Pancreas (tissue), 10 donors: ENCODE data around the gene NRBP1. TPM values are rescaled to one million over a fixed set of nuclear protein-coding genes. Genes with fewer than 3 reads are reported as not detected.

ENCODE experiments used
- ATAC-seq, 4 donors: fragments of 200-7000 bp; cut with Tn5 transposase; one replicate each; pipeline versions ENCODE4 v1.8.0 to v1.9.1; 2020; ENCODE audit warnings: mild to moderate bottlenecking in 4 of 4, moderate library complexity in 4 of 4
- DNase-seq, 6 donors: peaks; one replicate each; pipeline ENCODE4 v3.0.0-alpha.2; 2020
- FAIRE-seq: peaks from 2 replicates; lab custom pipeline; 2012; peaks lifted over from hg19 to GRCh38; lab: Jason Lieb, UNC
- H3K27ac ChIP-seq, 4 donors: fragments of 200-600 bp; sonication (generic); 1 replicate in 3 of 4; 2 replicates in 1 of 4; pipeline versions ENCODE4 v1.5.0 to v1.8.0; 2020
- H3K27me3 ChIP-seq, 4 donors: fragments of 200-600 bp; one replicate each; pipeline ENCODE4 v1.8.0; 2021
- H3K36me3 ChIP-seq, 3 donors: fragments of 200-600 bp; sonication (generic) in 1 of 3; one replicate each; pipeline versions ENCODE4 v1.5.0 to v1.8.0; 2020 to 2021
- H3K4me1 ChIP-seq, 3 donors: fragments of 200-600 bp; one replicate each; pipeline ENCODE4 v1.8.0; 2021
- H3K4me3 ChIP-seq, 4 donors: fragments of 200-600 bp; sonication (generic) in 2 of 4; one replicate each; pipeline versions ENCODE4 v1.5.0 to v1.8.0; 2020 to 2021
- H3K9me3 ChIP-seq, 4 donors: fragments of 200-600 bp; one replicate each; pipeline ENCODE4 v1.8.0; 2021
- WGBS, 2 donors: extraction: QIAGEN DNeasy Blood & Tissue Kit; methylation state at CpG; one replicate each; pipeline ENCODE4 v1.1.7; 2013; 5-methylcytosine and 5-hydroxymethylcytosine counted together
- intact Hi-C, 3 donors: fragments of 100-400 bp; cut with DNase I; formaldehyde crosslinking; loops; one replicate each; pipeline versions ENCODE4 v1.11.1 to v1.14.2; 2022
- polyA plus RNA-seq, 2 donors: library from polyadenylated mRNA; stranded (reverse); fragments of 200-250 nt; gene quantifications; one replicate each; pipeline ENCODE4 v1.2.3, GENCODE V29; 2013
- total RNA-seq, 6 donors: library from RNA; stranded (reverse); fragmentation: NEBNext Ultra II Directional in 4 of 6; extraction: Animal tissue kit (Norgen Biotek cat#: 25700) in 4 of 6; gene quantifications; one replicate each; pipeline versions ENCODE4 v1.2.1 to v1.2.4, GENCODE V29; 2021 to 2023
- TF ChIP-seq, protein P1 (sequence below), 4 donors: fragments of 200-600 bp; sonication (generic) in 3 of 4; IDR thresholded peaks; one replicate each; pipeline versions ENCODE4 v1.5.0 to v1.8.0; 2021; ENCODE audit warnings: antibody characterized with exemption in 4 of 4
- donor health status: healthy with polysubstance abuse.
- donor health status: DM: no; HTN: no; CAD: no; lungs with moderate emphysema.
- donor health status: DM: no; HTN: no; CAD: no.
- donor health status: control.
- donor health status: control.
- donor health status: Bipolar disorder and iron deficiency.
- donor health status: DM: yes; HTN: yes; CAD: no.
- donor health status: DM: no; HTN: no; CAD: no.
- donor health status: DM: no; HTN: no; CAD: no.
- donor health status: DM: yes; HTN: yes; CAD: no.

The NRBP1 gene
- total RNA-seq (10 to 100 TPM; 33.5 to 49.5 (median 38.0) TPM), polyA plus RNA-seq (10 to 100 TPM; 32.5 to 60.7 TPM)

DNA sequence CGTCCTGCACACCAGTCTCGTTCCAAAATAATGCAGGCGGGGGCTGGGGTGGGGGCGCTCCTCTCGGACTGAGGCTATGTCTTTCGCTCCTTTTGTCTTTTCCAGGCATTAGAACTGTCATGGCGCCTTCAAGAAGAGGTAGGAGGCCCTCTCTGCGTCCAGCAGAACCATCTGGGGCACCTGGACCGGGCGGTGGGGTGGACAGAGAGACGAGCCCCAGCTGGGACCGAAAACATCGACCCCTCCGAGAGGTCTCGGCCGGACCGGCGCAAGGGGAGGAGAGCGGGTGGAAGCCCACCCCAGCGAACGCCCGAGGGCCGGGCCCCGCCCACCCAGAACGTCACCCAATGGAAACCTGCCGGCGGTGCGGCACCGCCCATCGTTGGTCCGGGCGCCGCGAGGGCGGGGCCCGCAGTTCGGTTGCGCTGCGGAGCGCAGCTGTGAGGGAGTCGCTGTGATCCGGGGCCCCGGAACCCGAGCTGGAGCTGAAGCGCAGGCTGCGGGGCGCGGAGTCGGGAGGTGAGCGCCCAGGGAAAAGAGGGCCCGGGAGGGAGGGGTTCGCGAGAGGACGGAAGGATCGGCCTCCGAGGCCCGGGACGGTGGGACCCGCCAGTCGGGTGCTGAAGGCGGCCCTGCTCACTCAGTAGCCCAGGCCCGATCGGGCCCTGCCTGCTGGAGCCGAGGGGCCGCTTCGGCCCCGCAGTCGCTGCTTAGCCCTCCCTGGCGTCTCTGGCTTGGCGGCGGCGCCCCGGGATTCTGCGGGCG, at the start of gene NRBP1:
NRBP1 (plus strand) TSS at position 419 of the 765 bp plus-strand sequence. CDS start 4,643 bp downstream, outside the sequence.
- 0% methylated on average over 61 to 75 of the region's 75 CpGs for WGBS, 2 donors
- Histone ChIP-seq H3K27me3 (no peaks in the 10 kb centered on the region), H3K27ac (peak within 1 kb of the TSS; percentile 98 to 99 (median 99)), H3K4me1 (peaks cover 15 to 19% (median 17%) of the 10 kb centered on the region in 3 donors), H3K4me3 (peak within 1 kb of the TSS; percentile 90 to 100 (median 98)), H3K36me3 (peaks cover 0 to 4% (median 2%) of the 10 kb centered on the region in 3 donors), H3K9me3 (no peaks in the 10 kb centered on the region)
- ATAC-seq (peak; percentile 92 to 97 (median 94)), FAIRE-seq (no peak), DNase-seq (peak; percentile 91 to 98 (median 92))
- TF ChIP-seq, protein P1, sequence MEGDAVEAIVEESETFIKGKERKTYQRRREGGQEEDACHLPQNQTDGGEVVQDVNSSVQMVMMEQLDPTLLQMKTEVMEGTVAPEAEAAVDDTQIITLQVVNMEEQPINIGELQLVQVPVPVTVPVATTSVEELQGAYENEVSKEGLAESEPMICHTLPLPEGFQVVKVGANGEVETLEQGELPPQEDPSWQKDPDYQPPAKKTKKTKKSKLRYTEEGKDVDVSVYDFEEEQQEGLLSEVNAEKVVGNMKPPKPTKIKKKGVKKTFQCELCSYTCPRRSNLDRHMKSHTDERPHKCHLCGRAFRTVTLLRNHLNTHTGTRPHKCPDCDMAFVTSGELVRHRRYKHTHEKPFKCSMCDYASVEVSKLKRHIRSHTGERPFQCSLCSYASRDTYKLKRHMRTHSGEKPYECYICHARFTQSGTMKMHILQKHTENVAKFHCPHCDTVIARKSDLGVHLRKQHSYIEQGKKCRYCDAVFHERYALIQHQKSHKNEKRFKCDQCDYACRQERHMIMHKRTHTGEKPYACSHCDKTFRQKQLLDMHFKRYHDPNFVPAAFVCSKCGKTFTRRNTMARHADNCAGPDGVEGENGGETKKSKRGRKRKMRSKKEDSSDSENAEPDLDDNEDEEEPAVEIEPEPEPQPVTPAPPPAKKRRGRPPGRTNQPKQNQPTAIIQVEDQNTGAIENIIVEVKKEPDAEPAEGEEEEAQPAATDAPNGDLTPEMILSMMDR (IDR thresholded peaks at IDR 0.05): no peak
- intact Hi-C loops: no loop called here

DNA sequence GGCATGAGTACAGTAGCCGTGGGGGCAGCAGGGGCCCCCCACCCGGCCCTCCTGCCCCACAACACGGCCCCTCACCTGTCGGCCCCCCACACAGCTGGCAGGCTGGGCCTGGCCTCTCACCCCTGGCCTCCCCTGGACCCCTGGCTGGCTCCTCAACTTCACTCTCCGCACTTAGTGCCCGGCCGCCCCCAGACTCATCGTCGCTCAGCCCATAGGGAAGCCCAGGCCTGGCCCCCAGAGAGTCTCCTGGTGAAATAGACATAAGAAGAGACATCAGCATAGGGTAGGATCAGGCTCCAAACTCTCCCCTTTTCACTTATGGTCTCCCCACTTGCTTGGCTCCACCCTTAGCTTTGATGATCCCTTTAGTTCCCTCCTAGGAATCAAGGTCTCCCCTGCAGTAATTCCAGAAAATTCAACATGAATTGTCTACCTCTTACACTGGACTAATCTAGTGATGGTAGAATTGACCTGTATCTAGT, 49.6 kb upstream of the NRBP1 start:
- WGBS, 2 donors: 73 to 80% methylated on average over 9 of the region's 9 CpGs
- TF ChIP-seq, protein P1 (IDR thresholded peaks at IDR 0.05): no peak
- H3K9me3 ChIP-seq: no peaks in the 10 kb centered on the region
- DNase-seq (peak in 1 of 6 donors; percentile 44), FAIRE-seq (no peak), ATAC-seq (no peak)
- H3K27ac ChIP-seq: no peak overlapping the region
- H3K27me3 ChIP-seq: no peaks in the 10 kb centered on the region
- intact Hi-C loops: no loop called here
- H3K36me3 ChIP-seq: peaks cover 0 to 47% (median 31%) of the 10 kb centered on the region in 3 donors
- peaks cover 5 to 14% (median 5%) of the 10 kb centered on the region in 3 donors for H3K4me1 ChIP-seq
- H3K4me3 ChIP-seq: peak overlapping the region in 1 of 4 donors; percentile 64

DNA sequence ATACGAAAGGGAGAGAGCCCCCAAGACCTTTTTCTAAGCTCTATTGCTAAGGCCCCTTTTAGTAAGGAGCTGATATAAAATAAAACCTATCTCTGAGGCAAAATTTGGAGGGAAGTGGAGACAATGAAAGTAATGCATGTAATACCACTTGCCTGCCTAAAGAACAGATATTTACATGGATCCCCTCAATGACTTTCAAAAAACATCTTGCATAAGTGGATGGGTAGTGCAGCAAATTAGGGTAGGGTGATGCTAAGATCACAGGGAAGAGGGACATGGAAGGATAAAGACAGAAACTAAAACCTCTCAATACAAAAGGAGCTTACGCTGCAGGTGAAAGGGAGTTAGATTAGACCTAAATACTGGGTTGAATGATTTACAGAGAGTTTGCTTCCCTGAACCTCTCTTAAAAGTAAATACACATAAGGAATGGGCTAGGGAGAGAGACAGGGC, 49.0 kb upstream of the NRBP1 start:
- 47 to 52% methylated on average over 2 of the region's 2 CpGs for WGBS, 2 donors
- Histone ChIP-seq H3K9me3 (no peaks in the 10 kb centered on the region), H3K27ac (peak overlapping the region in 2 of 4 donors; percentile 90 to 92), H3K36me3 (peaks cover 0 to 47% (median 27%) of the 10 kb centered on the region in 3 donors), H3K4me3 (peak overlapping the region in 3 of 4 donors; percentile 50 to 64 (median 63)), H3K4me1 (peaks cover 5 to 14% (median 5%) of the 10 kb centered on the region in 3 donors), H3K27me3 (no peaks in the 10 kb centered on the region)
- TF ChIP-seq, protein P1 (IDR thresholded peaks at IDR 0.05): no peak
- ATAC-seq: no peak
- intact Hi-C loops: no loop called here
- no peak for DNase-seq
- FAIRE-seq: no peak

DNA sequence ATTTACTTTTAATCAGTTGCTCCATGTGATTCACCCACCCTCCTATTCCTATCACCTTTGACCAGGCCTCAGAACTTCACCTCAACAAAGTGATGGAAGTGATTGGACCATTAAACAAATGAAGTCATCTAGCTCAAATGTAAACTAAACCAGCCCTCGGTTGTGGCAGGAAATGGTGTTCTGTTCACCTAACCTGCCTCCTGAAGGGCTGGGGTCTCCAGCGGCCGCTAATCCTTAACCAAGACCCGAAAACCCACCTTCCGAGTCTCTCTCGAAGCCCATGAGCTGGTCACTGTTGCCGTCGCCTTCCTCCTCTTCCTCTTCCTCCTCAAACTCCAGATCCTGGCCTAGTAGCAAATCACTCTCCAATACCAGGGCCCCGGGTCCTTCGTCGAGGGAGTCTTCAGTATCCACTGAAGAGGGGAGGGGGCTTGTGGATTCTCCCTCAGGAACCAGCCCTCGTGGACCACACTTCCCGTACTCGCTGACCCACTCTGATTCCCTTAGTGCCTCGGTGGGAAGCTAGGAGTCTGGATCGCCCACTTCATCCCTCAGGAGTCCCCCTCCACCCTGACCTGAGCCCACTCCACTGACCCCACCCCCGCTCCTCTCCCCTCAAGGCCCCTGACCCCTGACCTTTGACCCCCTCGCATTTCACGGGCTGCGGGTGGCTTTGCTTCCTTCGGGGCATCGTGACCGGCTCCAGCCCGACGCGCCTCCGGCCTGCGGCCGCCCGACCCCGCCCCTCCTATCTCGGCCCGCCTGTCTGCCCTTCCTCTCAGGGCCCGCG, 48.4 kb upstream of the NRBP1 start:
- TF ChIP-seq, protein P1 (IDR thresholded peaks at IDR 0.05): no peak
- DNase-seq (peak in 4 of 6 donors; percentile 66 to 84 (median 75)), ATAC-seq (peak in 3 of 4 donors; percentile 26 to 57 (median 27)), FAIRE-seq (no peak)
- Histone ChIP-seq H3K27me3 (no peaks in the 10 kb centered on the region), H3K4me3 (peak overlapping the region; percentile 44 to 64 (median 56)), H3K9me3 (no peaks in the 10 kb centered on the region), H3K36me3 (peaks cover 0 to 47% (median 21%) of the 10 kb centered on the region in 3 donors), H3K4me1 (peaks cover 5 to 14% (median 5%) of the 10 kb centered on the region in 3 donors), H3K27ac (peak overlapping the region; percentile 79 to 92 (median 90))
- intact Hi-C loops: no loop called here
- WGBS, 2 donors: 1% methylated on average over 31 to 35 of the region's 35 CpGs
